Ascending aorta (tissue), 2 donors: ENCODE measurements around the gene OR52E4. TPM values are rescaled to one million over a fixed set of nuclear protein-coding genes. Genes with fewer than 3 reads are reported as not detected.

Experiments
- DNase-seq, 2 donors: peaks; one replicate each; pipeline ENCODE4 v3.0.0-alpha.2; 2019; ENCODE audit warnings: low spot score in 2 of 2
- H3K27ac ChIP-seq, 2 donors: fragments of 200-600 bp; sonication (generic); one replicate each; pipeline ENCODE4 v1.5.1; 2016 to 2017; ENCODE audit warnings: mild to moderate bottlenecking in 1 of 2
- H3K27me3 ChIP-seq: fragments of 200-600 bp; sonication (generic); one replicate; pipeline ENCODE4 v1.5.1; 2017
- H3K36me3 ChIP-seq, 2 donors: fragments of 200-600 bp; sonication (generic); one replicate each; pipeline ENCODE4 v1.5.1; 2016
- H3K4me1 ChIP-seq, 2 donors: fragments of 200-600 bp; sonication (generic); one replicate each; pipeline ENCODE4 v1.5.1; 2016 to 2017; ENCODE audit warnings: mild to moderate bottlenecking in 1 of 2
- H3K4me3 ChIP-seq, 2 donors: fragments of 200-600 bp; sonication (generic); one replicate each; pipeline ENCODE4 v1.5.1; 2016 to 2017; ENCODE audit warnings: mild to moderate bottlenecking in 1 of 2
- H3K9me3 ChIP-seq, 2 donors: fragments of 200-600 bp; sonication (generic); one replicate each; pipeline ENCODE4 v1.5.1; 2016
- intact Hi-C: fragments of 100-400 bp; cut with DNase I; formaldehyde crosslinking; loops from one replicate; pipeline ENCODE4 v1.15.1; 2023
- total RNA-seq: library from RNA; depleted of rRNA; stranded (reverse); fragments of >200 nt; gene quantifications from one replicate; pipeline ENCODE4 v1.1.0, GENCODE V29; 2016
- TF ChIP-seq, protein P1 (sequence below), 3 experiments: fragments of 200-600 bp in 2 of 3; fragments of 450-650 bp in 1 of 3; sonication (generic) in 2 of 3; IDR thresholded peaks; one replicate each; pipeline ENCODE4 v1.5.1; 2016 to 2019; ENCODE audit warnings: antibody characterized with exemption in 3 of 3, mild to moderate bottlenecking in 1 of 3, moderate library complexity in 1 of 3

The OR52E4 gene
- total RNA-seq, 1 donor from 2014 or later, result not detected

DNA sequence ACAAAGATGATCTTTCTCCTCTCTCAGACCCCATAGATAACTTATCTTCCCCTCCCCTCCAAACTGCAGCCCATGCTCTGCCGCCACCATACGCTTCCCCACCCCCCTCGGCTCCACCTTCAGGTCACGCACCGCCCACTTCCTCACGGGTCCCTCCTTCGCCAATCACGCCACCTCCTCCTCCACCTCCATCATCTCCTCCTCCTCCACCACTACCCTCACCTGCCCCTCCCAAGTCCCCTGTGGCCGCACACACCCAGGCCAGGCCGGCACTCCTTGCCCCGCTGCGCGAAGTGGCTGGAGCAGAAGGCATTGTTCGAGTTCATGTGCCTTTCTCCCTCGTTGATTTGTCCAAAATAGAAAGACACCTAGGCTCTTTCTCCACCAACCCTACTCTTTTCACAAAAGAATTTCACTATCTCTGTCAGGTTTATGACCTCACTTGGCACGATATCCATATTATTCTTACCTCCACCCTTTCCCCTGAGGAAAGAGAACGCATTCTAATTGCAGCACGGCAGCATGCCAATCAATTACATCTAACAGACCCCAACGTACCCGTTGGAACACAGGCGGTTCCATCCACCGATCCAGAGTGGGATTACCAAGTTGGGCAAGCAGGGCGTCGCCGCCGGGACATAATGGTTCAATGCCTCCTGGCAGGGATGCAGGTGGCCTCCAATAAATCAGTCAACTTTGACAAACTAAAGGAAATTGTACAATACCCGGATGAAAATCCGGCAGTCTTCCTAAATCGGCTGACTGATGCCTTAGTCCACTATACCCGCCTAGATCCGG lies 49.3 kb downstream of the OR52E4 start:
- TF ChIP-seq, protein P1, sequence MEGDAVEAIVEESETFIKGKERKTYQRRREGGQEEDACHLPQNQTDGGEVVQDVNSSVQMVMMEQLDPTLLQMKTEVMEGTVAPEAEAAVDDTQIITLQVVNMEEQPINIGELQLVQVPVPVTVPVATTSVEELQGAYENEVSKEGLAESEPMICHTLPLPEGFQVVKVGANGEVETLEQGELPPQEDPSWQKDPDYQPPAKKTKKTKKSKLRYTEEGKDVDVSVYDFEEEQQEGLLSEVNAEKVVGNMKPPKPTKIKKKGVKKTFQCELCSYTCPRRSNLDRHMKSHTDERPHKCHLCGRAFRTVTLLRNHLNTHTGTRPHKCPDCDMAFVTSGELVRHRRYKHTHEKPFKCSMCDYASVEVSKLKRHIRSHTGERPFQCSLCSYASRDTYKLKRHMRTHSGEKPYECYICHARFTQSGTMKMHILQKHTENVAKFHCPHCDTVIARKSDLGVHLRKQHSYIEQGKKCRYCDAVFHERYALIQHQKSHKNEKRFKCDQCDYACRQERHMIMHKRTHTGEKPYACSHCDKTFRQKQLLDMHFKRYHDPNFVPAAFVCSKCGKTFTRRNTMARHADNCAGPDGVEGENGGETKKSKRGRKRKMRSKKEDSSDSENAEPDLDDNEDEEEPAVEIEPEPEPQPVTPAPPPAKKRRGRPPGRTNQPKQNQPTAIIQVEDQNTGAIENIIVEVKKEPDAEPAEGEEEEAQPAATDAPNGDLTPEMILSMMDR (IDR thresholded peaks at IDR 0.05), result no peak
- Histone ChIP-seq H3K27me3 (no peaks in the 10 kb centered on the region), H3K9me3 (no peaks in the 10 kb centered on the region), H3K36me3 (no peaks in the 10 kb centered on the region), H3K27ac (no peak overlapping the region), H3K4me1 (no peaks in the 10 kb centered on the region), H3K4me3 (no peak overlapping the region)
- DNase-seq, result no peak
- intact Hi-C loops, result no loop called here

DNA sequence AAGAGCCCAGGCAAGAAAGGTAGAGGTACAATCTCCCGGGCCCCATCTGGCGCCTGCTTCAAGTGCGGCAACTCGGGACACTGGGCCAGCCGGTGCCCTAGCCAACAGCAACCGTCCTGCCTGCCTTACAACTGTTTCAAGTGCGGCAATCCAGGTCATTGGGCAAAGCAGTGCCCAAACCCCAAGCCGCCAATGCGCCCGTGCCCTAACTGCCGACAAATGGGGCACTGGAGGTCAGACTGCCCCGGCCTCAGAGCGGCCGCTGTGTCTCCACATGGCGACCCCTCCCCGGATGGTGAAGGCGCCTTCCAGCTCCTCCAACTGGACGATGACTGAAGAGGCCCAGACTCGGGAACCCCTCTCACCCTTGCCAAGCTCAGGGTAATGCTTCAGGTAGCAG lies 50.2 kb downstream of the OR52E4 start:
- Histone ChIP-seq H3K9me3 (no peaks in the 10 kb centered on the region), H3K36me3 (no peaks in the 10 kb centered on the region), H3K27ac (no peak overlapping the region), H3K4me1 (no peaks in the 10 kb centered on the region), H3K4me3 (no peak overlapping the region), H3K27me3 (no peaks in the 10 kb centered on the region)
- intact Hi-C loops, result no loop called here
- DNase-seq, result no peak
- TF ChIP-seq, protein P1 (IDR thresholded peaks at IDR 0.05), result no peak

DNA sequence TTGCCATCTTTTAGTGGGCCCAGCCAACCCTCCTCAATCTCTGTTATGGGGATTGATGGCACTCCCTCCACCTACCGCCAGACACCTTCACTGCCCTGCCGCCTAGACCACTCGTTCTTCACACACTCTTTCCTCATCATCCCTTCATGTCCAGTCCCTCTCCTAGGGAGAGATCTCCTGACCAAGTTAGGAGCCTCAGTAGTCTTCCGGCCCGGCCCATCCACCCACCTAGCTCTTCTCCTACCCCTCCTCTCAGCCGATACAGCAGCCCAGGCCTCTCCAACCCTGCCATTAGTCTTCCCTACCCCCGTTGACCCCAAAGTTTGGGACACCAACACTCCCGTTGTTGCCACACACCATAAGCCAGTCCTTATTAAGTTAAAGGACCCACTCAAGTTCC lies 50.6 kb downstream of the OR52E4 start:
- intact Hi-C loops, result no loop called here
- Histone ChIP-seq H3K4me1 (no peaks in the 10 kb centered on the region), H3K27me3 (no peaks in the 10 kb centered on the region)

DNA sequence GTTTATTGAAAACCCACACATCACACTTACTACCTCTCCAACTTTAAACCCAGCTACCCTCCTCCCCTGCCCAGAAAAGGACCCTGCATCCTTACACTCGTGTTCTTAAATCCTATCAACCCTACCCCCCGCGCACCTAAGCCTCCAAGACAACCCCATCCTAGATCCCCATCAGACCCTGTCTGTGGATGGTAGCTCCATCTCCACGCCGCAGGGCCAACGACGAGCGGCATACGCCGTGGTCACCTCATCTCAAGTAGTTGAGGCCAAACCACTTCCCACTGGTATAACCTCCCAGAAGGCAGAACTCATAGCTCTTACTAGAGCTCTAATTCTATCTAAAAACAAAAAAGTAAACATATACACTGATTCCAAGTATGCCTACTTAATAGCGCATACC lies 52.2 kb downstream of the OR52E4 start:
- intact Hi-C loops, result no loop called here
- H3K27me3 ChIP-seq, result no peaks in the 10 kb centered on the region
- no peaks in the 10 kb centered on the region for H3K9me3 ChIP-seq
- no peaks in the 10 kb centered on the region for H3K4me1 ChIP-seq
- TF ChIP-seq, protein P1 (IDR thresholded peaks at IDR 0.05), result no peak
- no peak overlapping the region for H3K27ac ChIP-seq
- no peak overlapping the region for H3K4me3 ChIP-seq
- no peak for DNase-seq
- H3K36me3 ChIP-seq, result no peaks in the 10 kb centered on the region

More for the DNA sequence above, 50.6 kb downstream of the OR52E4 start:
- no peak for DNase-seq
- Histone ChIP-seq H3K9me3 (no peaks in the 10 kb centered on the region), H3K4me3 (no peak overlapping the region), H3K27ac (no peak overlapping the region), H3K36me3 (no peaks in the 10 kb centered on the region)
- TF ChIP-seq, protein P1 (IDR thresholded peaks at IDR 0.05), result no peak

DNA sequence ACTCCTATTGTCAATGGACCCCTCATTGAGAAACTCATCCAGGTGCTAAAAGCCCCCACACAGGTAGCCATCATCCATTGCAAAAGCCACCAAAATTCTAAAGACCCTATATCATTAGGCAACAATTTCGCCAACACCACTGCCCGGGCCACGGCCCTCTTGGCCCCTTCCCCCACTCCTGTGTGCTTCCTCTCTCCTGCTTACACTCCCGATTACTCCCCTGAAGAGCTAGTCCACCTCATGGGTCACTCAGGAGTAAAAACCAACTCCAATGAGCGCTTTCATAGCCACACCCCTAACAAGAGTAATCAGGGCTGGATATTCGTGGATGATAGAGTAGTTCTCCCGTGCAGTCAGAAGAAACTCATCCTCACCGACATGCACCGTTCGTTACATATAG lies 52.7 kb downstream of the OR52E4 start:
- Histone ChIP-seq H3K4me3 (no peak overlapping the region), H3K27me3 (no peaks in the 10 kb centered on the region), H3K27ac (no peak overlapping the region), H3K9me3 (no peaks in the 10 kb centered on the region), H3K36me3 (no peaks in the 10 kb centered on the region), H3K4me1 (no peaks in the 10 kb centered on the region)
- intact Hi-C loops, result no loop called here
- DNase-seq, result no peak
- TF ChIP-seq, protein P1 (IDR thresholded peaks at IDR 0.05), result no peak

Other genes with a start within 250 kb of the OR52E4 start
- gene TRIM5, start 195.6 kb upstream of the OR52E4 start, total RNA-seq, result 45.1 TPM
- 32.5 TPM for gene TRIM22, start 190.8 kb upstream of the OR52E4 start, total RNA-seq
- gene OR56B1, start 144.2 kb upstream of the OR52E4 start, total RNA-seq, result not detected
- not detected for gene OR52N4, start 126.4 kb upstream of the OR52E4 start, total RNA-seq
- gene OR52N5, start 97.3 kb upstream of the OR52E4 start, total RNA-seq, result not detected
- gene OR52N1, start 89.4 kb upstream of the OR52E4 start, total RNA-seq, result not detected
- gene OR52N2, start 71.7 kb upstream of the OR52E4 start, total RNA-seq, result not detected
- gene OR52E6, start 38.7 kb upstream of the OR52E4 start, total RNA-seq, result not detected
- not detected for gene OR52E8, start 22.9 kb upstream of the OR52E4 start, total RNA-seq
- gene OR52E5, start 12.6 kb downstream of the OR52E4 start, total RNA-seq, result not detected
- not detected for gene OR56A3, start 61.6 kb downstream of the OR52E4 start, total RNA-seq
- gene OR56A5, start 87.9 kb downstream of the OR52E4 start, total RNA-seq, result not detected
- not detected for gene OR52L1, start 106.4 kb downstream of the OR52E4 start, total RNA-seq
- not detected for gene OR56A4, start 126.3 kb downstream of the OR52E4 start, total RNA-seq
- gene OR56A1, start 150.1 kb downstream of the OR52E4 start, total RNA-seq, result not detected
- gene OR56B4, start 227.1 kb downstream of the OR52E4 start, total RNA-seq, result not detected